ENCODE data around the gene RPL22.
A peak's percentile ranks its signal among the peaks of the same experiment; 100 is the strongest.

- no peak for TF ChIP-seq KDM4A (IDR thresholded peaks at IDR 0.05; ENCODE audit: low read depth, low read length, severe bottlenecking)
- peak; percentile 6 to 17 (median 9); a peak in 3 of 4 replicates for TF ChIP-seq CTCF (IDR thresholded peaks at IDR 0.05; ENCODE audit: control extremely low read depth in 1 of 3, insufficient read depth in 1 of 3, low read depth in 1 of 3, low read length in 3 of 3)
- no peak for TF ChIP-seq POLR2A (IDR thresholded peaks at IDR 0.05; ENCODE audit: control extremely low read depth in 1 of 2, low read depth in 2 of 2, low read length in 2 of 2)
- no peak for TF ChIP-seq TEAD4 (IDR thresholded peaks at IDR 0.05; ENCODE audit: low read depth, low read length)
- TF ChIP-seq SP2 (IDR thresholded peaks at IDR 0.05; ENCODE audit: low read length), result no peak
- TF ChIP-seq TAF1 (IDR thresholded peaks at IDR 0.05; ENCODE audit: low read depth, low read length), result no peak
- TF ChIP-seq RBBP5 (IDR thresholded peaks at IDR 0.05; ENCODE audit: borderline replicate concordance, low read depth, low read length), result 0 out of 2 replicates have a peak, but pooled peaks have one; percentile 11
- TF ChIP-seq POLR2AphosphoS5 (IDR thresholded peaks at IDR 0.05; ENCODE audit: low read depth, low read length), result no peak
These were observed 19.1 kb downstream of the RPL22 start, which contains the start of gene CHD5 for GRCh38 chr1:6180268-6180706.
